H9 (cell line): ENCODE data around the gene CACNA1I. TPM values are rescaled to one million over a fixed set of nuclear protein-coding genes. Genes with fewer than 3 reads are reported as not detected.

ENCODE experiments used
- DNase-seq: peaks from one replicate; pipeline ENCODE4 v3.0.0-alpha.2; 2017
- H2AFZ ChIP-seq: one replicate; pipeline ENCODE4 v1.6.1; 2013; ENCODE audit warnings: mild to moderate bottlenecking, low read length, control low read depth, moderate library complexity
- H2AK5ac ChIP-seq: 2 replicates; pipeline ENCODE4 v1.6.1; 2013; ENCODE audit warnings: low read length, control low read depth, mixed read lengths; ENCODE audit not compliant: insufficient read length
- H2BK120ac ChIP-seq: one replicate; pipeline ENCODE4 v1.6.1; 2013; ENCODE audit warnings: low read depth, mild to moderate bottlenecking, low read length, control low read depth, inconsistent platforms; ENCODE audit not compliant: poor library complexity, severe bottlenecking
- H2BK12ac ChIP-seq: 2 replicates; pipeline ENCODE4 v1.6.1; 2013; ENCODE audit warnings: low read length, control low read depth, mixed read lengths, low read depth; ENCODE audit not compliant: insufficient read length
- H2BK15ac ChIP-seq: 2 replicates; pipeline ENCODE4 v1.6.1; 2013; ENCODE audit warnings: low read depth, low read length, control low read depth
- H2BK20ac ChIP-seq: one replicate; pipeline ENCODE4 v1.6.1; 2013; ENCODE audit warnings: low read depth, mild to moderate bottlenecking, low read length, control low read depth, inconsistent platforms; ENCODE audit not compliant: poor library complexity, severe bottlenecking
- H2BK5ac ChIP-seq: 2 replicates; pipeline ENCODE4 v1.6.1; 2013; ENCODE audit warnings: low read length, control low read depth, mixed read lengths; ENCODE audit not compliant: insufficient read length
- H3K14ac ChIP-seq: 2 replicates; pipeline ENCODE4 v1.6.1; 2013; ENCODE audit warnings: low read length, control low read depth; ENCODE audit not compliant: insufficient read depth
- H3K18ac ChIP-seq: 2 replicates; pipeline ENCODE4 v1.6.1; 2013; ENCODE audit warnings: low read depth, mild to moderate bottlenecking, mixed read lengths, low read length, control low read depth; ENCODE audit not compliant: insufficient read length
- H3K23ac ChIP-seq: 2 replicates; pipeline ENCODE4 v1.6.1; 2013; ENCODE audit warnings: low read length, control low read depth, mixed read lengths, low read depth; ENCODE audit not compliant: insufficient read length
- H3K23me2 ChIP-seq: 2 replicates; pipeline ENCODE4 v1.6.1; 2013; ENCODE audit warnings: low read depth, mild to moderate bottlenecking, mixed read lengths, low read length, control low read depth; ENCODE audit not compliant: insufficient read length, poor library complexity, severe bottlenecking
- H3K27ac ChIP-seq: 2 replicates; pipeline ENCODE4 v1.5.1; 2013; ENCODE audit warnings: low read length, control low read depth, mixed read lengths, low read depth; ENCODE audit not compliant: insufficient read length
- H3K27me3 ChIP-seq: 2 replicates; pipeline ENCODE4 v1.6.1; 2013; ENCODE audit warnings: low read length, control low read depth, inconsistent platforms; ENCODE audit not compliant: insufficient read depth
- H3K4ac ChIP-seq: 2 replicates; pipeline ENCODE4 v1.6.1; 2013; ENCODE audit warnings: low read depth, mild to moderate bottlenecking, control low read depth, inconsistent platforms, low read length, moderate library complexity
- H3K4me1 ChIP-seq: 2 replicates; pipeline ENCODE4 v1.6.1; 2013; ENCODE audit warnings: low read length, control low read depth, inconsistent platforms; ENCODE audit not compliant: insufficient read depth
- H3K4me2 ChIP-seq: 2 replicates; pipeline ENCODE4 v1.6.1; 2013; ENCODE audit warnings: low read length, control low read depth, mixed read lengths; ENCODE audit not compliant: insufficient read length, insufficient read depth
- H3K56ac ChIP-seq: 2 replicates; pipeline ENCODE4 v1.6.1; 2013; ENCODE audit warnings: low read depth, mild to moderate bottlenecking, mixed read lengths, low read length, control low read depth; ENCODE audit not compliant: insufficient read length
- H3K79me1 ChIP-seq: 2 replicates; pipeline ENCODE4 v1.6.1; 2013; ENCODE audit warnings: low read depth, mild to moderate bottlenecking, moderate library complexity, low read length, control low read depth, inconsistent platforms; ENCODE audit not compliant: insufficient read depth, poor library complexity, severe bottlenecking
- H3K79me2 ChIP-seq: 2 replicates; pipeline ENCODE4 v1.6.1; 2013; ENCODE audit warnings: low read length, control low read depth, inconsistent platforms; ENCODE audit not compliant: insufficient read depth
- H3K9ac ChIP-seq: 2 replicates; pipeline ENCODE4 v1.6.1; 2013; ENCODE audit warnings: low read length, control low read depth, mixed read lengths; ENCODE audit not compliant: insufficient read length; ENCODE audit errors: extremely low read depth
- H3K9me3 ChIP-seq: one replicate; pipeline ENCODE4 v1.6.1; 2013; ENCODE audit warnings: low read depth, low read length, inconsistent platforms; ENCODE audit not compliant: control insufficient read depth
- H3T11ph ChIP-seq: one replicate; pipeline ENCODE4 v1.6.1; 2013; ENCODE audit warnings: mild to moderate bottlenecking, low read length, control low read depth, inconsistent platforms
- H4K20me1 ChIP-seq: one replicate; pipeline ENCODE4 v1.6.1; 2013; ENCODE audit not compliant: control insufficient read depth, insufficient read length, insufficient read depth
- H4K5ac ChIP-seq: 2 replicates; pipeline ENCODE4 v1.6.1; 2013; ENCODE audit warnings: low read depth, mild to moderate bottlenecking, mixed read lengths, low read length, control low read depth; ENCODE audit not compliant: insufficient read length
- H4K8ac ChIP-seq: replicated peaks from 2 replicates; pipeline ENCODE4 v1.6.1; 2013; ENCODE audit warnings: low read length, control low read depth, mixed read lengths, low read depth; ENCODE audit not compliant: insufficient read length
- H4K91ac ChIP-seq: 2 replicates; pipeline ENCODE4 v1.6.1; 2013; ENCODE audit warnings: low read depth, mild to moderate bottlenecking, moderate library complexity, mixed read lengths, low read length, control low read depth; ENCODE audit not compliant: insufficient read length
- H3K27ac Mint-ChIP-seq, 3 experiments: 2 replicates in 2 of 3; 3 replicates in 1 of 3; pipeline ENCODE4 v1.8.0; 2020 to 2021; ENCODE audit warnings: mixed read lengths in 3 of 3, mild to moderate bottlenecking in 1 of 3, moderate library complexity in 1 of 3
- H3K27me3 Mint-ChIP-seq: 2 replicates; pipeline ENCODE4 v1.8.0; 2021; ENCODE audit warnings: low read depth, mild to moderate bottlenecking, moderate library complexity, mixed read lengths
- H3K36me3 Mint-ChIP-seq, 3 experiments: 2 replicates in 2 of 3; 3 replicates in 1 of 3; pipeline ENCODE4 v1.8.0; 2020 to 2021; ENCODE audit warnings: low read depth in 3 of 3, mixed read lengths in 3 of 3; ENCODE audit not compliant: insufficient read depth in 1 of 3
- H3K4me1 Mint-ChIP-seq, 2 experiments: 2 replicates each; pipeline ENCODE4 v1.8.0; 2020; ENCODE audit warnings: mixed read lengths in 2 of 2
- H3K4me3 Mint-ChIP-seq, 2 experiments: 2 replicates in 1 of 2; 3 replicates in 1 of 2; pipeline ENCODE4 v1.8.0; 2020 to 2021; ENCODE audit warnings: mild to moderate bottlenecking in 2 of 2, mixed read lengths in 2 of 2, moderate library complexity in 1 of 2
- H3K9me3 Mint-ChIP-seq, 2 experiments: 2 replicates in 1 of 2; 3 replicates in 1 of 2; pipeline ENCODE4 v1.8.0; 2020; ENCODE audit warnings: mild to moderate bottlenecking in 2 of 2, mixed read lengths in 2 of 2, moderate library complexity in 1 of 2
- WGBS: extraction: QIAGEN DNeasy Blood & Tissue Kit; methylation state at CpG from one replicate; pipeline ENCODE4 v1.1.7; 2013; ENCODE audit warnings: missing lambda C conversion rate, low lambda C conversion rate, mixed read lengths; ENCODE audit not compliant: insufficient read length; ENCODE audit errors: extremely low coverage; 5-methylcytosine and 5-hydroxymethylcytosine counted together
- total RNA-seq: library from RNA; stranded (reverse); gene quantifications from 2 replicates; pipeline ENCODE4 v1.2.1, GENCODE V29; 2021
- TF ChIP-seq, protein P1 (sequence below): fragments of 200-600 bp; sonication (generic); conservative IDR thresholded peaks from 3 replicates; pipeline ENCODE4 v1.8.0; 2021; ENCODE audit warnings: antibody characterized with exemption, mild to moderate bottlenecking

The CACNA1I gene
- total RNA-seq, 1 experiment from 2014 or later = 0.50 TPM

DNA sequence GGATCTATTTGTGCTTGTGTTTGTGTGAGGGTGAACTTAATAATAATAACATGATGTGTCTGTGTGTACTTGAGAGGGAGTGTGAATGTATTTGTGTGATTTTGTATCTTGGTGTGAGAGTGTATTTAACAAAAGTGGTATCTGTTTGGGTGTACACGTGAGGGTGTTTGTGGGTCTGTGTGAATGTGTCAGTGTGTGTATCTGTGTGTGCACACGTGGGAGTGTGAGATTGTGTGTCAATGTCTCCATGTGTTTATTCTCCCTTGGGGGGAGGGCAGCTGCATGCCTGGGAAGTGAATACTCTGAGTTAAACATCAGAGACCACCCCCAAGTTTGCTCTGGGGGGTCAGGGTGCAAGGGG is 23.0 kb upstream of the CACNA1I start:
- Histone ChIP-seq H3K9ac (no peak overlapping the region), H3K14ac (no peak overlapping the region), H4K20me1 (no peaks in the 10 kb centered on the region), H2BK5ac (no peak overlapping the region), H3K18ac (no peak overlapping the region), H2AK5ac (no peak overlapping the region), H3K9me3 (no peaks in the 10 kb centered on the region), H3K27me3 (no peaks in the 10 kb centered on the region; the same call in 1 of the 2 replicates), H3K23me2 (no peaks in the 10 kb centered on the region), H4K91ac (no peak overlapping the region), H2BK120ac (no peak overlapping the region), H2BK20ac (no peak overlapping the region), H3K4me2 (no peak overlapping the region), H3K79me1 (no peaks in the 10 kb centered on the region), H3K27ac (no peak overlapping the region), H4K8ac (no peak overlapping the region), H2BK12ac (no peak overlapping the region), H3K79me2 (no peaks in the 10 kb centered on the region), H4K5ac (no peak overlapping the region), H2BK15ac (no peak overlapping the region), H2AFZ (no peak overlapping the region), H3K23ac (no peak overlapping the region), H3T11ph (no peak overlapping the region), H3K4ac (no peak overlapping the region), H3K4me1 (no peaks in the 10 kb centered on the region), H3K56ac (no peak overlapping the region)
- Mint-ChIP-seq H3K36me3 (no peaks in the 10 kb centered on the region), H3K9me3 (no peaks in the 10 kb centered on the region), H3K27me3 (peaks cover 91% of the 10 kb centered on the region), H3K27ac (no peak overlapping the region), H3K4me3 (no peak overlapping the region), H3K4me1 (peaks cover 10 to 16% of the 10 kb centered on the region in 2 experiments)
- no peak for DNase-seq
- no CpG with 5 or more reads among the region's 2 CpGs for WGBS
- TF ChIP-seq, protein P1, sequence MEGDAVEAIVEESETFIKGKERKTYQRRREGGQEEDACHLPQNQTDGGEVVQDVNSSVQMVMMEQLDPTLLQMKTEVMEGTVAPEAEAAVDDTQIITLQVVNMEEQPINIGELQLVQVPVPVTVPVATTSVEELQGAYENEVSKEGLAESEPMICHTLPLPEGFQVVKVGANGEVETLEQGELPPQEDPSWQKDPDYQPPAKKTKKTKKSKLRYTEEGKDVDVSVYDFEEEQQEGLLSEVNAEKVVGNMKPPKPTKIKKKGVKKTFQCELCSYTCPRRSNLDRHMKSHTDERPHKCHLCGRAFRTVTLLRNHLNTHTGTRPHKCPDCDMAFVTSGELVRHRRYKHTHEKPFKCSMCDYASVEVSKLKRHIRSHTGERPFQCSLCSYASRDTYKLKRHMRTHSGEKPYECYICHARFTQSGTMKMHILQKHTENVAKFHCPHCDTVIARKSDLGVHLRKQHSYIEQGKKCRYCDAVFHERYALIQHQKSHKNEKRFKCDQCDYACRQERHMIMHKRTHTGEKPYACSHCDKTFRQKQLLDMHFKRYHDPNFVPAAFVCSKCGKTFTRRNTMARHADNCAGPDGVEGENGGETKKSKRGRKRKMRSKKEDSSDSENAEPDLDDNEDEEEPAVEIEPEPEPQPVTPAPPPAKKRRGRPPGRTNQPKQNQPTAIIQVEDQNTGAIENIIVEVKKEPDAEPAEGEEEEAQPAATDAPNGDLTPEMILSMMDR = no peak
